Measurements from ENCODE around the gene MZB1. TPM values are rescaled to one million over a fixed set of nuclear protein-coding genes. Genes with fewer than 3 reads are reported as not detected.

MZB1 gene
- total and polyA plus RNA-seq, 2 donors (not counting 1 experiment from before 2014, with no cell fraction given): 0.17 TPM; not detected in 1

DNA sequence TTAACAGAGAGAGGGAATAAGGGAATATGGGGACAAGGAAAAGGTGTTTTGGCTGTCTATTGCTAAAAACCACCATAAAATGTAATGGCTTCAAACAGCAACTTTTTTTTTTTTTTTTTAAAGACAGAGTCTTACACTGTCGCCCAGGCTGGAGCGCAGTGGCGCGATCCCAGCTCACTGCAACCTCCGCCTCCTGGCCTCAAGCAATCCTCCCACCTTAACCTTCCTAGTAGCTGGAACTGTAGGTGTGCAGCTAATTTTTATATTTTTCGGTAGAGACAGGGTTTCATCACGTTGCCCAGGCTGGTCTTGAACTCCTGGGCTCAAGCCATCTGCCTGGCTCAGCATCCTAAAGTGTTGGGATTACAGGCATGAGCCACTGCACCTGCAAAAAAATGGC lies 18.5 kb upstream of the MZB1 start:
- H3K4me3 ChIP-seq (replicated peaks in 1 of 4; ENCODE audit: control extremely low read depth in 1 of 4, insufficient read depth in 1 of 4, low read depth in 3 of 4, low read length in 4 of 4): no peak overlapping the region
- peaks cover 3% of the 10 kb centered on the region for H3K4me1 ChIP-seq (ENCODE audit: control insufficient read depth, extremely low read depth, insufficient read depth, low read length)
- no peak overlapping the region for H3K4me2 ChIP-seq (ENCODE audit: extremely low read depth, insufficient read depth, low read length)
- H3K27me3 ChIP-seq (ENCODE audit: control insufficient read depth, insufficient read depth, low read length): no peaks in the 10 kb centered on the region
- H3K9me3 ChIP-seq (ENCODE audit: control insufficient read depth, insufficient read depth, low read depth, low read length): no peaks in the 10 kb centered on the region
- H4K20me1 ChIP-seq (ENCODE audit: control insufficient read depth, extremely low read depth, insufficient read depth, low read length): no peaks in the 10 kb centered on the region
- H3K27ac ChIP-seq (ENCODE audit: insufficient read depth, low read length): no peak overlapping the region
- no peak overlapping the region for H2AFZ ChIP-seq (ENCODE audit: low read length)
- H3K9ac ChIP-seq (ENCODE audit: insufficient read depth, low read length): no peak overlapping the region
- H3K36me3 ChIP-seq (ENCODE audit: control insufficient read depth, insufficient read depth, low read length): no peaks in the 10 kb centered on the region
- H3K79me2 ChIP-seq (ENCODE audit: control insufficient read depth, insufficient read depth, low read length): no peaks in the 10 kb centered on the region
- DNase-seq (ENCODE audit: low read depth in 2 of 2): no peak
- no peak for TF ChIP-seq EZH2 (IDR thresholded peaks at IDR 0.05; ENCODE audit: low read length, missing control alignments)
- TF ChIP-seq, protein P1, sequence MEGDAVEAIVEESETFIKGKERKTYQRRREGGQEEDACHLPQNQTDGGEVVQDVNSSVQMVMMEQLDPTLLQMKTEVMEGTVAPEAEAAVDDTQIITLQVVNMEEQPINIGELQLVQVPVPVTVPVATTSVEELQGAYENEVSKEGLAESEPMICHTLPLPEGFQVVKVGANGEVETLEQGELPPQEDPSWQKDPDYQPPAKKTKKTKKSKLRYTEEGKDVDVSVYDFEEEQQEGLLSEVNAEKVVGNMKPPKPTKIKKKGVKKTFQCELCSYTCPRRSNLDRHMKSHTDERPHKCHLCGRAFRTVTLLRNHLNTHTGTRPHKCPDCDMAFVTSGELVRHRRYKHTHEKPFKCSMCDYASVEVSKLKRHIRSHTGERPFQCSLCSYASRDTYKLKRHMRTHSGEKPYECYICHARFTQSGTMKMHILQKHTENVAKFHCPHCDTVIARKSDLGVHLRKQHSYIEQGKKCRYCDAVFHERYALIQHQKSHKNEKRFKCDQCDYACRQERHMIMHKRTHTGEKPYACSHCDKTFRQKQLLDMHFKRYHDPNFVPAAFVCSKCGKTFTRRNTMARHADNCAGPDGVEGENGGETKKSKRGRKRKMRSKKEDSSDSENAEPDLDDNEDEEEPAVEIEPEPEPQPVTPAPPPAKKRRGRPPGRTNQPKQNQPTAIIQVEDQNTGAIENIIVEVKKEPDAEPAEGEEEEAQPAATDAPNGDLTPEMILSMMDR (conservative IDR thresholded peaks at IDR 0.05 in 1 of 2, IDR thresholded peaks at IDR 0.05 in 1 of 2; ENCODE audit: low read depth in 1 of 2, low read length in 2 of 2): no peak

- DNase-seq (ENCODE audit: low read depth in 2 of 2): no peak
- no peak for TF ChIP-seq EZH2 (IDR thresholded peaks at IDR 0.05; ENCODE audit: low read length, missing control alignments)
- TF ChIP-seq, protein P1 (conservative IDR thresholded peaks at IDR 0.05 in 1 of 2, IDR thresholded peaks at IDR 0.05 in 1 of 2; ENCODE audit: low read depth in 1 of 2, low read length in 2 of 2): no peak
Measured at GRCh38 chr5:139407517-139407916, 17.8 kb upstream of the MZB1 start.

DNA sequence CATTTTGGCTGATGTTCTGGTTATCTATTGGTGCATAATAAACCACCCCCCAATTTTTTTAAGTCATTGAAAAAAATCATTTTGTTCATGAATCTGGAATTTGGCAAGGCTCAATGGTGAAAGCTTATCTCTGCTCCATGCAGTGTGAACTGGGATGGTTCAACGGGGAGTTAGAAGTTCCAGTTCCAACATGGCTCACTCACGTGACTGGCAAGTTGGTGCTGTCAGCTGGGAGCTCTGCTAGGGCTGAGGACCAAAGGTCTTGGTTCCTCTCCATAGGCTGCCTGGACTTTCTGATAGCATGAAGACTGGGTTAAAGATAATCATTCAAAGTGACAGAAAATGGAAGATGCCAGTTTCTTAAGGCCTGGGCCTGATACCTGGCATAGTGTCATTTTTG lies 17.2 kb upstream of the MZB1 start:
- H2AFZ ChIP-seq (ENCODE audit: low read length): no peak overlapping the region
- H3K9me3 ChIP-seq (ENCODE audit: control insufficient read depth, insufficient read depth, low read depth, low read length): no peaks in the 10 kb centered on the region
- H3K4me2 ChIP-seq (ENCODE audit: extremely low read depth, insufficient read depth, low read length): no peak overlapping the region
- no peak for TF ChIP-seq EZH2 (IDR thresholded peaks at IDR 0.05; ENCODE audit: low read length, missing control alignments)
- TF ChIP-seq, protein P1 (conservative IDR thresholded peaks at IDR 0.05 in 1 of 2, IDR thresholded peaks at IDR 0.05 in 1 of 2; ENCODE audit: low read depth in 1 of 2, low read length in 2 of 2): no peak
- no peaks in the 10 kb centered on the region for H4K20me1 ChIP-seq (ENCODE audit: control insufficient read depth, extremely low read depth, insufficient read depth, low read length)
- H3K4me1 ChIP-seq (ENCODE audit: control insufficient read depth, extremely low read depth, insufficient read depth, low read length): peaks cover 6% of the 10 kb centered on the region
- H3K4me3 ChIP-seq (replicated peaks in 1 of 4; ENCODE audit: control extremely low read depth in 1 of 4, insufficient read depth in 1 of 4, low read depth in 3 of 4, low read length in 4 of 4): no peak overlapping the region
- H3K27me3 ChIP-seq (ENCODE audit: control insufficient read depth, insufficient read depth, low read length): no peaks in the 10 kb centered on the region
- no peak overlapping the region for H3K9ac ChIP-seq (ENCODE audit: insufficient read depth, low read length)
- H3K36me3 ChIP-seq (ENCODE audit: control insufficient read depth, insufficient read depth, low read length): no peaks in the 10 kb centered on the region
- H3K27ac ChIP-seq (ENCODE audit: insufficient read depth, low read length): no peak overlapping the region
- DNase-seq (ENCODE audit: low read depth in 2 of 2): no peak
- H3K79me2 ChIP-seq (ENCODE audit: control insufficient read depth, insufficient read depth, low read length): no peaks in the 10 kb centered on the region

More at GRCh38 chr5:139407517-139407916, 17.8 kb upstream of the MZB1 start:
- peaks cover 6% of the 10 kb centered on the region for H3K4me1 ChIP-seq (ENCODE audit: control insufficient read depth, extremely low read depth, insufficient read depth, low read length)
- H3K9ac ChIP-seq (ENCODE audit: insufficient read depth, low read length): no peak overlapping the region
- no peaks in the 10 kb centered on the region for H4K20me1 ChIP-seq (ENCODE audit: control insufficient read depth, extremely low read depth, insufficient read depth, low read length)
- H3K36me3 ChIP-seq (ENCODE audit: control insufficient read depth, insufficient read depth, low read length): no peaks in the 10 kb centered on the region
- no peaks in the 10 kb centered on the region for H3K9me3 ChIP-seq (ENCODE audit: control insufficient read depth, insufficient read depth, low read depth, low read length)
- no peak overlapping the region for H3K4me2 ChIP-seq (ENCODE audit: extremely low read depth, insufficient read depth, low read length)
- no peak overlapping the region for H2AFZ ChIP-seq (ENCODE audit: low read length)
- no peak overlapping the region for H3K27ac ChIP-seq (ENCODE audit: insufficient read depth, low read length)
- no peaks in the 10 kb centered on the region for H3K27me3 ChIP-seq (ENCODE audit: control insufficient read depth, insufficient read depth, low read length)
- H3K4me3 ChIP-seq (replicated peaks in 1 of 4; ENCODE audit: control extremely low read depth in 1 of 4, insufficient read depth in 1 of 4, low read depth in 3 of 4, low read length in 4 of 4): no peak overlapping the region
- H3K79me2 ChIP-seq (ENCODE audit: control insufficient read depth, insufficient read depth, low read length): no peaks in the 10 kb centered on the region

Measured in fibroblast of lung (primary cell).